ENCODE measurements around the gene TXNDC17.

The TXNDC17 gene

DNA sequence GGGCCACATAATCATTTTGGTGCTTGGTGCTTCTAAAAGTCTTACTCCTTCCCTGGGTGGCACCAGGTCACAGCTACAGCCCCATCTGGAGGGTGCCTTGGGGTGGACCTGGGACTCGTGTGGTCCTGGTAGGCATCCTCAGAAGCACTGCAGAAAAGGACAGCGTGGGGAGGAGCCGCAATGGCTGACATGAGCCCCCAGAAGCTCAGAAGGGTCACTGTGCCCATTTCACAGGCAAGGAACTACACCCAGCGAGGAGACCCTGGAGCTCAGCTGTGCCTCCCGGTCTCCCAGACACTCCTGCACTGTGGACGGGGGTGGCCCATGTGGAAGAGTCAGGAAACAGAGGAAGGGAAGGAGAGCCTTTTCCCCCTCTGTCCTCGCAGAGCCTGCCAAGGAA is 37.1 kb downstream of the TXNDC17 start:
- Histone ChIP-seq H3K36me3 (ENCODE audit: low read length) (no peaks in the 10 kb centered on the region), H3F3A (ENCODE audit: insufficient read depth) (no peaks in the 10 kb centered on the region), H2AFZ (ENCODE audit: low read depth, low read length, severe bottlenecking) (no peak overlapping the region), H4K20me1 (ENCODE audit: low read depth, low read length) (no peaks in the 10 kb centered on the region), H3K4me3 (ENCODE audit: insufficient read depth, low read length, poor library complexity, severe bottlenecking) (no peak overlapping the region), H3K9me3 (ENCODE audit: insufficient read depth, low read length) (no peaks in the 10 kb centered on the region), H3K27me3 (ENCODE audit: low read length) (no peaks in the 10 kb centered on the region), H3K9me2 (replicated peaks; ENCODE audit: insufficient read depth, low read length) (no peaks in the 10 kb centered on the region), H3K9ac (ENCODE audit: low read length) (no peak overlapping the region), H3K4me2 (ENCODE audit: low read depth, low read length, poor library complexity, severe bottlenecking) (no peak overlapping the region), H3K79me2 (ENCODE audit: insufficient read depth, low read length) (no peaks in the 10 kb centered on the region), H3K27ac (ENCODE audit: low read depth, low read length) (no peak overlapping the region)
- no peak for TF ChIP-seq EZH2phosphoT487 (conservative IDR thresholded peaks at IDR 0.05; ENCODE audit: low read length)
- TF ChIP-seq CTCF (IDR thresholded peaks at IDR 0.05; ENCODE audit: insufficient read depth, low read length, poor library complexity, severe bottlenecking) = no peak

- H3K4me2 ChIP-seq (ENCODE audit: low read depth, low read length, poor library complexity, severe bottlenecking) = no peak overlapping the region
- no peaks in the 10 kb centered on the region for H3K27me3 ChIP-seq (ENCODE audit: low read length)
- no peak overlapping the region for H2AFZ ChIP-seq (ENCODE audit: low read depth, low read length, severe bottlenecking)
Measured at GRCh38 chr17:6679241-6679640, 38.4 kb downstream of the TXNDC17 start.

GRCh38 chr17:6681176-6681575 is 40.3 kb downstream of the TXNDC17 start:
- no peaks in the 10 kb centered on the region for H3K9me2 ChIP-seq (replicated peaks; ENCODE audit: insufficient read depth, low read length)
- H2AFZ ChIP-seq (ENCODE audit: low read depth, low read length, severe bottlenecking) = no peak overlapping the region
- no peaks in the 10 kb centered on the region for H3K27me3 ChIP-seq (ENCODE audit: low read length)
- H3K79me2 ChIP-seq (ENCODE audit: insufficient read depth, low read length) = no peaks in the 10 kb centered on the region
- no peaks in the 10 kb centered on the region for H4K20me1 ChIP-seq (ENCODE audit: low read depth, low read length)
- no peak overlapping the region for H3K27ac ChIP-seq (ENCODE audit: low read depth, low read length)
- TF ChIP-seq EZH2phosphoT487 (conservative IDR thresholded peaks at IDR 0.05; ENCODE audit: low read length) = no peak
- TF ChIP-seq CTCF (IDR thresholded peaks at IDR 0.05; ENCODE audit: insufficient read depth, low read length, poor library complexity, severe bottlenecking) = no peak
- no peak overlapping the region for H3K4me3 ChIP-seq (ENCODE audit: insufficient read depth, low read length, poor library complexity, severe bottlenecking)
- no peak overlapping the region for H3K9ac ChIP-seq (ENCODE audit: low read length)
- no peak overlapping the region for H3K4me2 ChIP-seq (ENCODE audit: low read depth, low read length, poor library complexity, severe bottlenecking)
- no peaks in the 10 kb centered on the region for H3K9me3 ChIP-seq (ENCODE audit: insufficient read depth, low read length)
- H3K36me3 ChIP-seq (ENCODE audit: low read length) = no peaks in the 10 kb centered on the region
- H3F3A ChIP-seq (ENCODE audit: insufficient read depth) = no peaks in the 10 kb centered on the region

More at GRCh38 chr17:6679241-6679640, 38.4 kb downstream of the TXNDC17 start:
- Histone ChIP-seq H3K27ac (ENCODE audit: low read depth, low read length) (no peak overlapping the region), H3K9me3 (ENCODE audit: insufficient read depth, low read length) (no peaks in the 10 kb centered on the region), H3K79me2 (ENCODE audit: insufficient read depth, low read length) (no peaks in the 10 kb centered on the region), H4K20me1 (ENCODE audit: low read depth, low read length) (no peaks in the 10 kb centered on the region), H3F3A (ENCODE audit: insufficient read depth) (no peaks in the 10 kb centered on the region), H3K9ac (ENCODE audit: low read length) (no peak overlapping the region), H3K36me3 (ENCODE audit: low read length) (no peaks in the 10 kb centered on the region), H3K4me3 (ENCODE audit: insufficient read depth, low read length, poor library complexity, severe bottlenecking) (no peak overlapping the region), H3K9me2 (replicated peaks; ENCODE audit: insufficient read depth, low read length) (no peaks in the 10 kb centered on the region)
- no peak for TF ChIP-seq EZH2phosphoT487 (conservative IDR thresholded peaks at IDR 0.05; ENCODE audit: low read length)
- TF ChIP-seq CTCF (IDR thresholded peaks at IDR 0.05; ENCODE audit: insufficient read depth, low read length, poor library complexity, severe bottlenecking) = no peak

Measured in SU-DHL-6 (cell line).